HepG2 (cell line): ENCODE results near the gene PFKFB2. TPM values are rescaled to one million over a fixed set of nuclear protein-coding genes. Genes with fewer than 3 reads are reported as not detected.
A peak's percentile ranks its signal among the peaks of the same experiment; 100 is the strongest.

Experiments used
- CBX1 ChIP-seq: IDR thresholded peaks from one replicate; pipeline ENCODE4 v1.6.1; 2016; ENCODE audit warnings: antibody characterized with exemption, low read depth
- FOXA1 ChIP-seq, 2 experiments: fragments of 450-650 bp in 1 of 2; sonication (generic) in 1 of 2; formaldehyde crosslinking in 1 of 2; IDR thresholded peaks; 2 replicates each; pipeline versions ENCODE4 v1.4.0 to v1.6.1; 2016 to 2020; ENCODE audit warnings: missing genetic modification reagents in 1 of 2
- MIER3 ChIP-seq: IDR thresholded peaks from 2 replicates; pipeline ENCODE4 v1.6.1; 2016; ENCODE audit warnings: missing compliant biosample characterization, borderline replicate concordance
- MTF2 ChIP-seq: sonication (generic); formaldehyde crosslinking; IDR thresholded peaks from 2 replicates; pipeline ENCODE4 v1.5.0; 2020; ENCODE audit warnings: missing genetic modification reagents, borderline replicate concordance
- PHF21A ChIP-seq: sonication (generic); formaldehyde crosslinking; IDR thresholded peaks from 2 replicates; pipeline ENCODE4 v1.5.0; 2020; ENCODE audit warnings: mild to moderate bottlenecking, missing genetic modification reagents
- ZNF17 ChIP-seq: sonication (generic); formaldehyde crosslinking; IDR thresholded peaks from 2 replicates; pipeline ENCODE4 v1.5.0; 2020; ENCODE audit warnings: mild to moderate bottlenecking, missing genetic modification reagents
- ZNF570 ChIP-seq: sonication (generic); formaldehyde crosslinking; IDR thresholded peaks from 2 replicates; pipeline ENCODE4 v1.4.0; 2020; ENCODE audit warnings: mild to moderate bottlenecking, missing genetic modification reagents, borderline replicate concordance
- polyA plus RNA-seq, 8 experiments: library from polyadenylated mRNA; depleted of rRNA in 3 of 8; stranded (reverse) in 7 of 8; unstranded in 1 of 8; fragments of >200 nt; fragmentation: Illumina TruSeq in 4 of 8; extraction: Trizol in 4 of 8; gene quantifications; 2 replicates each; pipeline versions ENCODE4 v1.2.1 to v1.2.3, GENCODE V29; 2011 to 2016; ENCODE audit warnings: low read depth in 4 of 8, missing spikeins in 1 of 8, mixed read lengths in 1 of 8; ENCODE audit not compliant: insufficient read depth in 1 of 8
- total RNA-seq, 5 experiments: library from RNA; depleted of rRNA; stranded (reverse); fragments of >200 nt; fragmentation: Illumina TruSeq; extraction: Trizol; gene quantifications; 2 replicates each; pipeline ENCODE4 v1.2.3, GENCODE V29; 2016; ENCODE audit warnings: low read depth in 1 of 5
- TF ChIP-seq, protein P1 (sequence below): sonication (generic); formaldehyde crosslinking; IDR thresholded peaks from 2 replicates; pipeline ENCODE4 v1.4.0; 2020; ENCODE audit warnings: mild to moderate bottlenecking, missing genetic modification reagents
- TF ChIP-seq, protein P2 (sequence below): sonication (generic); formaldehyde crosslinking; conservative IDR thresholded peaks from 2 replicates; pipeline ENCODE4 v1.4.0; 2020; ENCODE audit warnings: missing genetic modification reagents
- TF ChIP-seq, protein P3 (sequence below): sonication (generic); formaldehyde crosslinking; IDR thresholded peaks from 2 replicates; pipeline ENCODE4 v1.4.0; 2020; ENCODE audit warnings: missing genetic modification reagents
- TF ChIP-seq, protein P4 (sequence below): IDR thresholded peaks from 2 replicates; pipeline ENCODE4 v1.6.1; 2016; ENCODE audit warnings: mild to moderate bottlenecking, missing biosample characterization, missing genetic modification reagents
- TF ChIP-seq, protein P5 (sequence below): IDR thresholded peaks from 2 replicates; pipeline ENCODE4 v1.6.1; 2016; ENCODE audit warnings: low read depth

The PFKFB2 gene
- total and polyA plus RNA-seq, 2 of the 13 experiments (the other 11 are each of a cell fraction or from before 2014, with no cell fraction given) = 4.6 to 10.6 TPM

DNA sequence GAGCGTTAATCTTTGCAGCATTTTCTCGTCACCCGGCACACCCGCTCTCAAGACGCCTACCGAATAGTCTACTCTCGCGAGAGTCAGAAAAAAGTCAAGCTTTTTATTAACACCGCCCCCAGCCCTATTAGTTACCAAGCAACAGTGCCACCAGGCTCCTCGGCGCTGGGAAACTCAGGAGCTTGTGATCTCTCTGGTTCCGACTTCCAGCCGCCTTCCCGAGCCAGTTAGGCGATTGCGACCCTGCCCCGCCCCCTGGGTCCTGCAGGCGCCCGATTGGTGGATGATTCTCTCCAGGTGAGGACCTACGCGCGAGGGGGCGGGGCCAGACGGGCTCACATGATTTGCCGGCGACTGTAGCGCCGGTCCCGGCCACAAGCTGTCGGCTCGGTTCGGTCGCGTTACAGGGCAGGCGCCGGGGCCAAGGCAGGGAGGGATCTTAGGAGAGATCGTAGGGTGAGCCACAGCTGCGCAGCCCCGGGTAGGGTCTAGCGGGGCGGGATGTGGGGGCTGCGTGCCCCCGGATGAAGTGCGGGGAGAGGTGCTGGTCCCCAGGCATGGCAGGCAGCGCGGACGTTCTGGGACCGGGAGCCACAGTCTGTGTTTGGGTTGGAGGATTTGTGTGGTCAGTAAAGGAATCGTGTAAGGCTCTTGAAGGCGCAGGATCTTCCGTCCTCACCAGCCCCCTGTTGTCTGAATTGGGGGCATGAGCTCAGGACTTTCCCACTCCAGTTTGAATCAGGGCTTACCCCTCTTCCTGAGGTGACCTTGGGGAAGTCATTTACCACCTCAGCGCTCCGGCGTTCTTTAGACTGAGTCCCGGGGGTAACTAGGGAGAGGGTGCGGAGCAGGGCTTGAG is at the start of gene PFKFB2 (continued):
- TF ChIP-seq, protein P1, sequence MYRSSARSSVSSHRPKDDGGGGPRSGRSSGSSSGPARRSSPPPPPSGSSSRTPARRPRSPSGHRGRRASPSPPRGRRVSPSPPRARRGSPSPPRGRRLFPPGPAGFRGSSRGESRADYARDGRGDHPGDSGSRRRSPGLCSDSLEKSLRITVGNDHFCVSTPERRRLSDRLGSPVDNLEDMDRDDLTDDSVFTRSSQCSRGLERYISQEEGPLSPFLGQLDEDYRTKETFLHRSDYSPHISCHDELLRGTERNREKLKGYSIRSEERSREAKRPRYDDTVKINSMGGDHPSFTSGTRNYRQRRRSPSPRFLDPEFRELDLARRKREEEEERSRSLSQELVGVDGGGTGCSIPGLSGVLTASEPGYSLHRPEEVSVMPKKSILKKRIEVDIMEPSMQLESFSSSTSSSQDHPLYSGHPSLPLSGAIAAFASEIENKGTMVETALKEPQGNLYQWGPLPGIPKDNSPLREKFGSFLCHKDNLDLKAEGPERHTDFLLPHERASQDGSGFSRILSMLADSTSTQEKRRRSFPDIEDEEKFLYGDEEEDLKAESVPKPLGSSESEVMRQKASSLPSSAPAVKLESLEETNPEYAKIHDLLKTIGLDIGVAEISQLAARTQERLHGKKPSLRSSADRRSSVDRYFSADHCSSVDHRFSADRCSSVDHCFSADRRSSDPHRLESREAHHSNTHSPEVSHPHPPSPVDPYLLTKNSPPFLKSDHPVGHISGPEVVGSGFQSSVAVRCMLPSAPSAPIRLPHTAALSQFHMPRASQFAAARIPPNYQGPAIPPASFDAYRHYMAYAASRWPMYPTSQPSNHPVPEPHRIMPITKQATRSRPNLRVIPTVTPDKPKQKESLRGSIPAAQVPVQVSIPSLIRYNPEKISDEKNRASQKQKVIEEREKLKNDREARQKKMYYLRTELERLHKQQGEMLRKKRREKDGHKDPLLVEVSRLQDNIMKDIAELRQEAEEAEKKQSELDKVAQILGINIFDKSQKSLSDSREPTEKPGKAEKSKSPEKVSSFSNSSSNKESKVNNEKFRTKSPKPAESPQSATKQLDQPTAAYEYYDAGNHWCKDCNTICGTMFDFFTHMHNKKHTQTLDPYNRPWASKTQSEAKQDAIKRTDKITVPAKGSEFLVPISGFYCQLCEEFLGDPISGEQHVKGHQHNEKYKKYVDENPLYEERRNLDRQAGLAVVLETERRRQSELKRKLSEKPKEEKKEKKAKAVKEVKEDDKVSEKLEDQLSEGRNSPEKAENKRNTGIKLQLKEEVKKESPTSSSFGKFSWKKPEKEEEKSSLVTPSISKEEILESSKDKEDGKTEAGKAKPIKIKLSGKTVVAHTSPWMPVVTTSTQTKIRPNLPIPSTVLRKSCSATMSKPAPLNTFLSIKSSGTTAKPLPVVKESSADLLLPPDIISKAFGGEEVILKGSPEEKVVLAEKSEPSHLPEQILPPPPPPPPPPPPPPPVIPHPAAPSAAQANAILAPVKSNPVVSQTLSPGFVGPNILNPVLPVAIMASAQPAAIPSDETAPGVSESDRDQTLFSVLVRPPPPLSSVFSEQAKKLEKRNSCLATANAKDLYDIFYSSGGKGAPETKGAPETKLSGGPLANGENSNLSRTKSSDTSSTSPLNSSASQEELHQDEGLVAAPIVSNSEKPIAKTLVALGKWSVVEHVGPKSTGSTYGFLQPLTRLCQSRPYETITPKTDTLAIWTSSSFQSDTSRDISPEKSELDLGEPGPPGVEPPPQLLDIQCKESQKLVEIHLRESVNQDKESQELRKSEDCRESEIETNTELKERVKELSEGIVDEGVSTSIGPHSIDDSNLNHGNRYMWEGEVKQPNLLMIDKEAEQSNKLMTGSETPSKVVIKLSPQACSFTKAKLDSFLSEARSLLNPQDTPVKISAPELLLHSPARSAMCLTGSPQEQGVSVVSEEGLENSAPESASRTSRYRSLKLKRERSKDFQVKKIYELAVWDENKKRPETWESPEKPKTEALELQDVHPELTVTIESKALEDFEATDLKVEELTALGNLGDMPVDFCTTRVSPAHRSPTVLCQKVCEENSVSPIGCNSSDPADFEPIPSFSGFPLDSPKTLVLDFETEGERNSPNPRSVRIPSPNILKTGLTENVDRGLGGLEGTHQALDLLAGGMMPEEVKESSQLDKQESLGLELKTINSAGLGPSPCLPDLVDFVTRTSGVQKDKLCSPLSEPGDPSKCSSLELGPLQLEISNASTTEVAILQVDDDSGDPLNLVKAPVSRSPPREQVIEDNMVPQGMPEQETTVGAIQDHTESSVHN (CRISPR knock-in tag) = no peak
- TF ChIP-seq, protein P2, sequence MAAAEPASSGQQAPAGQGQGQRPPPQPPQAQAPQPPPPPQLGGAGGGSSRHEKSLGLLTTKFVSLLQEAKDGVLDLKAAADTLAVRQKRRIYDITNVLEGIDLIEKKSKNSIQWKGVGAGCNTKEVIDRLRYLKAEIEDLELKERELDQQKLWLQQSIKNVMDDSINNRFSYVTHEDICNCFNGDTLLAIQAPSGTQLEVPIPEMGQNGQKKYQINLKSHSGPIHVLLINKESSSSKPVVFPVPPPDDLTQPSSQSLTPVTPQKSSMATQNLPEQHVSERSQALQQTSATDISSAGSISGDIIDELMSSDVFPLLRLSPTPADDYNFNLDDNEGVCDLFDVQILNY = no peak
- TF ChIP-seq, protein P3, sequence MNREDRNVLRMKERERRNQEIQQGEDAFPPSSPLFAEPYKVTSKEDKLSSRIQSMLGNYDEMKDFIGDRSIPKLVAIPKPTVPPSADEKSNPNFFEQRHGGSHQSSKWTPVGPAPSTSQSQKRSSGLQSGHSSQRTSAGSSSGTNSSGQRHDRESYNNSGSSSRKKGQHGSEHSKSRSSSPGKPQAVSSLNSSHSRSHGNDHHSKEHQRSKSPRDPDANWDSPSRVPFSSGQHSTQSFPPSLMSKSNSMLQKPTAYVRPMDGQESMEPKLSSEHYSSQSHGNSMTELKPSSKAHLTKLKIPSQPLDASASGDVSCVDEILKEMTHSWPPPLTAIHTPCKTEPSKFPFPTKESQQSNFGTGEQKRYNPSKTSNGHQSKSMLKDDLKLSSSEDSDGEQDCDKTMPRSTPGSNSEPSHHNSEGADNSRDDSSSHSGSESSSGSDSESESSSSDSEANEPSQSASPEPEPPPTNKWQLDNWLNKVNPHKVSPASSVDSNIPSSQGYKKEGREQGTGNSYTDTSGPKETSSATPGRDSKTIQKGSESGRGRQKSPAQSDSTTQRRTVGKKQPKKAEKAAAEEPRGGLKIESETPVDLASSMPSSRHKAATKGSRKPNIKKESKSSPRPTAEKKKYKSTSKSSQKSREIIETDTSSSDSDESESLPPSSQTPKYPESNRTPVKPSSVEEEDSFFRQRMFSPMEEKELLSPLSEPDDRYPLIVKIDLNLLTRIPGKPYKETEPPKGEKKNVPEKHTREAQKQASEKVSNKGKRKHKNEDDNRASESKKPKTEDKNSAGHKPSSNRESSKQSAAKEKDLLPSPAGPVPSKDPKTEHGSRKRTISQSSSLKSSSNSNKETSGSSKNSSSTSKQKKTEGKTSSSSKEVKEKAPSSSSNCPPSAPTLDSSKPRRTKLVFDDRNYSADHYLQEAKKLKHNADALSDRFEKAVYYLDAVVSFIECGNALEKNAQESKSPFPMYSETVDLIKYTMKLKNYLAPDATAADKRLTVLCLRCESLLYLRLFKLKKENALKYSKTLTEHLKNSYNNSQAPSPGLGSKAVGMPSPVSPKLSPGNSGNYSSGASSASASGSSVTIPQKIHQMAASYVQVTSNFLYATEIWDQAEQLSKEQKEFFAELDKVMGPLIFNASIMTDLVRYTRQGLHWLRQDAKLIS (CRISPR knock-in tag) = no peak
- TF ChIP-seq MIER3 (CRISPR knock-in tag) (no peak), ZNF570 (CRISPR knock-in tag) (no peak), CBX1 (no peak), ZNF17 (no peak), PHF21A (no peak; the same call in 1 of the 2 replicates), FOXA1 (IDR thresholded peaks at IDR 0.05) (no peak), FOXA1 (CRISPR knock-in tag; IDR thresholded peaks at IDR 0.05) (peak; percentile 3; the same call in 1 of the 2 replicates), MTF2 (CRISPR knock-in tag) (0 out of 2 replicates have a peak, but pooled peaks have one; percentile 51)
- TF ChIP-seq, protein P4, sequence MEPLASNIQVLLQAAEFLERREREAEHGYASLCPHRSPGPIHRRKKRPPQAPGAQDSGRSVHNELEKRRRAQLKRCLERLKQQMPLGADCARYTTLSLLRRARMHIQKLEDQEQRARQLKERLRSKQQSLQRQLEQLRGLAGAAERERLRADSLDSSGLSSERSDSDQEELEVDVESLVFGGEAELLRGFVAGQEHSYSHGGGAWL = peak; percentile 79; the same call in 1 of the 2 replicates
- TF ChIP-seq, protein P5, sequence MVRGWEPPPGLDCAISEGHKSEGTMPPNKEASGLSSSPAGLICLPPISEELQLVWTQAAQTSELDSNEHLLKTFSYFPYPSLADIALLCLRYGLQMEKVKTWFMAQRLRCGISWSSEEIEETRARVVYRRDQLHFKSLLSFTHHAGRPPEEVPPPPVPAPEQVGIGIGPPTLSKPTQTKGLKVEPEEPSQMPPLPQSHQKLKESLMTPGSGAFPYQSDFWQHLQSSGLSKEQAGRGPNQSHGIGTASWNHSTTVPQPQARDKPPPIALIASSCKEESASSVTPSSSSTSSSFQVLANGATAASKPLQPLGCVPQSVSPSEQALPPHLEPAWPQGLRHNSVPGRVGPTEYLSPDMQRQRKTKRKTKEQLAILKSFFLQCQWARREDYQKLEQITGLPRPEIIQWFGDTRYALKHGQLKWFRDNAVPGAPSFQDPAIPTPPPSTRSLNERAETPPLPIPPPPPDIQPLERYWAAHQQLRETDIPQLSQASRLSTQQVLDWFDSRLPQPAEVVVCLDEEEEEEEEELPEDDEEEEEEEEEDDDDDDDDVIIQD (CRISPR knock-in tag) = peak; percentile 84
